NCI-H2227 (cell line): ENCODE data around the gene DMRTC1B.
"Not testable (repeated sequence)": the region's sequence is repeated elsewhere in the genome, so short reads cannot be mapped to it uniquely, and the experiment has no call there.

Experiments
- DNase-seq: peaks from one replicate; lab custom pipeline; 2025; ENCODE audit not compliant: unreplicated experiment; lab: John Stamatoyannopoulos, UW

DMRTC1B gene, protein sequence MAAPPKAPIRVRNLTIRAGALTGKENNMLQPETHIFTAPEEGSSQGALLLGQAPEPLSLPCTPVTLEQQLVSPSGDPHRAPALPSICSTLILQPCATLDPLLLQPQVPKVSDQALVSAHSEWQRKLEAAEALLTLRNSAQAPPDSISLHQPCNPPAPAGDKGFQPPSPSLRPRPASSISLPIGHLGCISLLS

DNA sequence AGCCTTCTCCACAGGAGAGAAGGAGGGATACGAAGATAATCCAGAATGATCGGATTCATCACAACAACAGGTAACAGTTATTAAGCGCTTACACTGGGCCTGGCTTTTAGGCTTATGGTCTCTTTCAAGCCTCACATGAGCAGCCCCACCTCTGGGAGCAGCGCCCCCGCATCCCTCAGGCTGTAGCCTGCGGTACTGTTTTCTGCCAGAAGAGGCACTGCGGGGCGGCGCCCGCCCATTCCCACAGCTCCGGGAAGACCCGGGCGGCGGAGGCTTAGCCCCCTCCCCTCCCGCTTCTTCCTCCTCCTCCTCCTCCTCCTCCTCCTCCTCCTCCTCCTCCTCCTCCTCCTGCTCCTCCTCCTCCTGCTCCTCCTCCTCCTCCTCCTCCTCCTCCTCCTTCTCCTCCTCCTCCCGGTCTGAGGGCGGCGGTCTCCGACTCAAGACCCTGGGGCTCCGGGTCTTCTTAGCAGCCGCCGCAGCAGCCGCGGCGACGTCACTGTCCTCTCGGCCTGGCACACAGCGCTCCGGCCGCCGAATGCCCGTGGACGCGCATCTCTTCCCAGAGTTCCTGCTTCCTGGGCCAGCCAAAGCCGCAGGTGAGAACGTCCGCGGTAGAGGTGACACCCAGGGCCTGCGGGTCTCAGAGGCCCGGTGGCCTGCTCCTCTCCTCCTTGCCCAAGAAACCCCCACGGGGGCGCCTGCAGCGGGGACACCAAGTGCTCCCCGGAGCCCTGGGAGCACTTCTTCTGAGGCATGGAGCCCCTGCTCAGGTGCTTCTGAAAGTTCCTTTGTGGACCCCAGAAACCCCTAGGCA lies at the start of gene DMRTC1B:
DMRTC1B (plus strand) TSS at position 238 of the 814 bp plus-strand sequence. CDS start 68,246 bp downstream, outside the sequence.
- DNase-seq = not testable (repeated sequence)

DNA sequence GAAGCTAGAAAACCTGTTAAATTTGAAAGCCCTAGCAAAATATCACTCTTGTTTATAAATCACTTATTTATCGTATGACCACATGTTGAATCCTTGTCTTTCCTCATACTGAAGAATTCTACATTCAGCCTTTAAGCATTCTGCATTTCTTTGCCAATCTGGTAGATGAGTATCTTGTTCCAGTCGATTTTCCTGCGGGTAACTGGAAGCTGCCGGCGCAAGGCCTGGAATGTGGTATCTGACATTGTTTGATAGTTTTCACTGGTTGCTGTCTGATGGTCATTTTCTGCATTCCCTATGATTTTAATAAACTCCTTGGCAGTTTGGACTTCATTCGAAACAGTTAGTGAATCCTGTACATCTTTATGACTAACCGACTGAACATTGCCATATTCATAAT lies 48.8 kb upstream of the DMRTC1B start:
- no peak for DNase-seq

DNA sequence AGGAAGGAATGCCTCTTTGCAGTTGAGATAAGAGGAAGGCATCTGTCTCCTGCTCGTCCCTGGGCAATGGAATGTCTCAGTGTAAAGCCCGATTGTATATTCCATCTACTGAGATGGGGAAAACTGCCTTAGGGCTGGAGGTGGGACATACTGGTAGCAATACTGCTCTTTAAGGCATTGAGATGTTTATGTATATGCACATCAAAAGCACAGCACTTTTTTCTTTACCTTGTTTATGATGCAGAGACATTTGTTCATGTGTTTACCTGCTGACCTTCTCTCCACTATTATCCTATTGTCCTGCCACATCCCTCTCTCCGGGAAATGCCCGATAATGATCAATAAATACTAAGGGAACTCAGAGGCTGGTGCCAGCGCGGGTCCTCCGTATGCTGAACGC lies 43.1 kb upstream of the DMRTC1B start:
- DNase-seq = not testable (repeated sequence)

DNA sequence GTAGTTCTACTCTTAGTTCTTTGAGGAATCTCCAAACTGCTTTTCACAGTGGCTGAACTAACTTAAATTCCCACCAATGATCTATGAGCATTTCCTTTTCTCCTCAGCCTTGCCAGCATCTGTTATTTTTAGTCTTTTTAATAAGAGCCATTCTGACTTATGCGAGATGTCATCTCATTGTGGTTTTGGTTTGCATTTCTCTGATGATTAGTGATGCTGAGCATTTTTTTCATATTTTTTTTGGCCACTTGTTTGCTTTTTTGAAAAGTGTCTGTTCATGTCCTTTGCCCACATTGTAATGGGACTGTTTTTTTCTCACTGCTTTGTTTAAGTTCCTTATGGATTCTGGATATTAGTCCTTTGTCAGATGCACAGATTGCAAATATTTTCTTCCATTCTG lies 41.1 kb upstream of the DMRTC1B start:
- DNase-seq = no peak

DNA sequence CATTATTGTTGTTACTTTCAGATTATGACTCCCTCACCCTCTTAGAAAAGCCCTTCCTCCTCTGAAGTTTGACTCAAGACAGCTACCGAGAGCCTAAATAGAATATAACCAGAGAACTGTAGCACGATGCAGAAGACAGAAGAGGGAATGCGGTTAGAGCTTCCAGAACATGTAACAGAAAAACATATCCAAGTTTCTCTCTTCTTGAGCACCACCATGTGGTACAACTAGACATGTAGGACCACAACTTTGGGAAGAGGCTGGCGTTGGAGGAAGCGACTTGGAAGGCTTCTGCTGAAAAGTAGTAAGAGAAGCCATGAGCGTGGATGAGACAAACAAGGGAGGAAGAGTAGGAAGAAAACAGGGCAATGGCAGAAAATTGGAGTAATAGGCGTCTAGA lies 31.1 kb upstream of the DMRTC1B start:
- not testable (repeated sequence) for DNase-seq

DNA sequence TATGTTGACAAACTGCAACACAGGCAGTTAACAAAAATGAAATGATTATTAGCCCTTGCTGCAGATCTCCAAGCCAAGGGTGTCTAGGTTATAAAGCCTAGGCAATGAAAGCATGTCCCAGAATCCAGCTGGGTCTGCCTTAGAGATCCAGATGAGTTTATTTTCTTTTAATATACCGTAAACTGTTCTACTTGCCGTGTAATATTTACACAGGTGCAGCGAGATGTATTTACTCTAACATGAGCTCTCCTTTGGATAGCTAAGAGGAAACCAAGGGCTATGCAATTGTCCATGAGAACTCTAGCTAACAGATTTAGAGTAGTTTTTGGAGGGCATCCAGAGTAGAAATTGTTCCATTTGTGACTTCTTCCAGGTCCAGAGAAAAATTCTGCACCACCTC lies 28.1 kb upstream of the DMRTC1B start:
- not testable (repeated sequence) for DNase-seq

DNA sequence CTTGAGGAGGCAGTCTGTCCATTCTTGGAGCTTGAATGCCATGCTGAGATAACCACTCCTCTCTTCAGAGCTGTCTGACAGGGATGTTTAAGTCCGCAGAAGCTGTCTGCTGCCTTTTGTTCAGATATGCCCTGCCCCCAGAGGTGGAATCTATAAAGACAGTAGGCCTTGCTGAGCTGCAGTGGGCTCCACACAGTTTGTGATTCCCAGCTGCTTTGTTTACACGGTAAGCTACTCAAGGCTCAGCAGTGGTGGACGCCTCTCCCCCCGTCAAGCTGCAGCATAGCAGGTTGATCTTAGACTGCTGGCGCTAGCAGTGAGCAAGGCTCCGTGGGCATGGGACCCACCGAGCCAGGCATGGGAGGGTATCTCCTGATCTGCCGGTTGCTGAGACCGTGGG lies 16.2 kb upstream of the DMRTC1B start:
- not testable (repeated sequence) for DNase-seq

DNA sequence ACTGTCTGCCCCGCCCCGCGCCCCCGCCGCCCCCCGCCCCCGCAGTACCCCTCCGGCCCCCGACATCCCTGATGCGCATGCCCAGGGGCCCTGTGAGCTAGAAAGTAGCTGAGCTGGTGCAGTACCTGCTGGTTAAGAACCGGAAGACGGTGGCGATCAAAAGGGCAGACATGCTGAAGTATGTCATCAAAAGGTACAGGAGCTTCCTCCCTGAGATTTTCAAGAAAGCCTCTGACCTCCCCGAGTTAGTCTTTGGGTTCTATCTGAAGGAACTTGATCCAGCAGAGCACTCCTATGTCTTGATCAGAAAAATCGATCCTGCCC lies 739 bp downstream of the DMRTC1B start:
- not testable (repeated sequence) for DNase-seq

DNA sequence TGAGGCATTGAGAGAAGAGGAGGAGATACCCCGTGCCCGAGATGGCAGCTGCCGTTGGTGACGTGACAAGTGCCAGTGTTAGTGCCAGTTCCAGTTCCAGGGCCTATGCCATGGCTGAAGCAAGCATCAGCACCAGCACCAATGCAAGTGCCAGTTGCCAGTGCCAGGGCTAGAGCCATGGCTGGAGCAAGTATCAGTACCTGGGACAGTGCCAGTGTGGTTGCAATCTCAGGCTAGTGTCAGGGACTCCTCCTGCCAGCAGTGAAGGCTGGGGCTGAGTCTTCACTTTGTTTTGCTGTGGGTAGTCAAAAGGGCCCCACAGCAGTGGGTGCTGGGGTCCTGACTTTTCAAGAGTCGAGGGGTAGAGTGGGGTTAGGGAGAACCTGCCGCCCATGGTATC lies 1.5 kb downstream of the DMRTC1B start:
- not testable (repeated sequence) for DNase-seq

DNA sequence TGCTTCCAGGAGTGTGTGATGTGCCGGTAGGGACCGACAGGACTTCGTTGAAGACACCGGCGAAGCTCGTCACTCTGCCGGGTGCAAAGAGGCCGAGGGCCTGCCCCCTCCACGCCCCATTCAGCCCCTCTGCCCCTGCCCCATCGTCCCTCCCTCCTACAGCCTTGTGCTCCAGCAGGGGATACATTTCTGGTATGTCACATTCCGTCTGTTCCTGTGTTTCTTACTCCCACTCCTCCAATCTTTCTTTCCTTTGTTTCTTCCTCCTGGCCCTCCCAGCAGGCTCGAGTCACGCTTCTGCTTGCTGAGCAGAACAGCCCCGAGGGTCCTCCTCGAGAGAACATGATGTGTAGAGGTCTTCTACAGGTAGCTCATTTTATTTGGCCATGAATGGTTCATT lies 5.9 kb downstream of the DMRTC1B start, which contains the start of gene FAM236B:
FAM236B (minus strand) TSS at position 101 of the 400 bp plus-strand sequence; CDS start at position 1, 100 bp downstream.
- not testable (repeated sequence) for DNase-seq

DNA sequence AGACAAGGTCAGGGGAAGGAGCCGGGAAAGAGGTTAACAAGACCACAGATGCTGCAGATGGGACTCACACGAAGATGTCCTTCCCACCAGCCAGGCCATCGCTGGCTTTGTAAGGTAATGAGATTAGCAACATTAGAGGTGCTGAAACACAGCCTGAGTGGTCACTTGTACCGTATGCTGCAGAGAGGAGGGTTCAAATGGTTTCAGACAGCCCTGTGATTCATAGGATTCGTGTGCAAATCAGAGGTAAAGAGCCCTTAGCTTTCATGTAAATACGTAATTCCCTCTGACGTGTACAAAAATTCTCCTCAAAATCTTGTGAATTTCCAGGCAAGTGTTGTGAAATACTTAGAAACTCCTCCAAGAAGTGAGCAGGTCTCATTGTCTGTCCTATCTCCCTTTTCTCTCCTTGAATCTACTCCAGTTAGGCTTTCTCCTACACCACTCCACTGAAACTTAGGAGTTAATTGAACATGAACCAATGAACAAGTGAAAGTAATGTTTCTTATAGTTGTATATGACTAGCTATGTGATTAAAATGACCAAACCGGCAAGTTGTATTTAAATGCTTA lies 6.8 kb downstream of the DMRTC1B start:
- DNase-seq = not testable (repeated sequence)

DNA sequence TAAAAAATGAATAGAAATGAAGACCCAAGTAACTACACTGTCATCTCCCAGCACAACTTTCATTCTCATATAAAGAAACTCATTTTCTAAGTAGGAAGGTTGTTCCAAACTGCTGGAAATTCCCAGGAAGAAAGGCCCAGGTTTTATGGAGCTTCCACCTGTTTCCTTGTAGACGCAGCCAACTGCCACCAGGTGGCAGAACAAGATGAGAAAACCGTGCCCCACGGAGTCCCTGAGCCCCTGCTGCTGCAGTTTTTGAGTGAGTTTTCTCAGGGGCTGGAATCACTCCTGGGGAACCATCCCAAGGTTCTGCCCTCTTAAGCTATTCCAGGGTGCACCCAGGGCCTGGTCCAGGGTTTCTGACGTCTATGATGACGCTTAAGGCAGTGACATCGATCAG lies 7.3 kb downstream of the DMRTC1B start:
- DNase-seq = not testable (repeated sequence)

DNA sequence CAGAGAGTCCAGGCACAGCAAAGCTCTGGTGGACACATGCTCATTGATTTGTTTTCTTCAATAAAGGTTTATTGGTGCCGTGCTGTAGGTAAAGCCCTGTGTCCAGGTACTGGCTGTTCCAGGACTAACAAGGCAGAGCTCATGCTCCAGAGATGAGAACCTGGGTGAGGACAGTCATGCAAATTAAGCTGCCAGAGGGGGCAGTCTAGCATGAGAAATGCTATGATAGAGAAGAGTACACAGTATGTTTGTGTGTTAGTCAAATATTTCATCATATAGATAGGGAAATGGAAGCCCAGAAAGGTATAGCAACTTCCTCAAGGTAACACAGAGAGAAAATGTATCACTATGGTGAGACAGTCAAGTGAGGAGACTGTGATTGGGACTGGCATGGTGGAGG lies 11.5 kb downstream of the DMRTC1B start:
- DNase-seq = not testable (repeated sequence)

DNA sequence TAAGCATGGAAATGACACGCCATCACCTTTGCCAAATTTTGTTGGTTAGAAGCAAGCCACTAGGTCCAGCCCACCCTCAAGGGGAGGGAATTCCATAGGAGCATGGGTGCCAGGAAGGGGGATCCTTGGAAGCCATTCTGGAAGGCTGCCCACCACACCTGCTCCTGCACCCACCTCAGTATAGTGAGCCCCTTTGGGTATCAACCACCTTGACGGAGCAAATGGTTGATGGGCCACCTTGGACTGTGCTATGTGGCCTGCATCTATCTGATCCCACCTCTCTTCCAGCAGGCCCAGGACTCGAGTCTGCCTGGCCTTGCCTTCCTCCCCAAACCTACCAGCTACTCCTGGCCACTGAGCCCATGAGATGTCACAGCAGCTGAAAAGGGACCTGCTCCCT lies 13.7 kb downstream of the DMRTC1B start:
- not testable (repeated sequence) for DNase-seq

DNA sequence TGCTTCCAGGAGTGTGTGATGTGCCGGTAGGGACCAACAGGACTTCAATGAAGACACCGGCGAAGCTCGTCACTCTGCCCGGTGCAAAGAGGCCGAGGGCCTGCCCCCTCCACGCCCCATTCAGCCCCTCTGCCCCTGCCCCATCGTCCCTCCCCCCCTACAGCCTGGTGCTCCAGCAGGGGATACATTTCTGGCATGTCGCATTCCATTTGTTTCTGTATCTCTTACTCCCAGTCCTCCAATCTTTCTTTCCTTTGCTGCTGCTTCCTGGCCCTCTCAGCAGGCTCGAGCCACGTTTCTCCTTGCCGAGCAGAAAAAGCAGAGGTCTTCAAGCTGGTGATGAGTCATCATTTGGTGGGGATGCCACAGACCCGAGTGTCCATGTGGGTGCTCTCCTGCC lies 31.4 kb downstream of the DMRTC1B start, which contains the start of gene FAM236D:
FAM236D (minus strand) TSS at position 101 of the 400 bp plus-strand sequence; CDS start at position 1, 100 bp downstream.
- not testable (repeated sequence) for DNase-seq

DNA sequence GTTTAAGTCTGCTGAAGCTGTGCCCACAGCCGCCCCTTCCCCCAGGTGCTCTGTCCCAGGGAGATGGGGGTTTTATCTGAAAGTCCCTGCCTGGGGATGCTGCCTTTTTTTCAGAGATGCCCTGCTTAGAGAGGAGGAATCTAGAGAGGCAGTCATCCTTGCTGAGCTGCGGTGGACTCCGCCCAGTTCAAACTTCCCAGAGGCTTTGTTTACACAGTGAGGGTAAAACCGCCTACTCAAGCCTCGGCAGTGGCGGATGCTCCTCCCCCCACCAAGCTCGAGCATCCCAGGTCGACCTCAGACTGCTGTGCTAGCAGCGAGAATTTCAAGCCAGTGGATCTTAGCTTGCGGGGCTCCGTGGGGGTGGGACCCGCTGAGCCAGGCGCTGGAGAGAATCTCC lies 54.0 kb downstream of the DMRTC1B start:
- not testable (repeated sequence) for DNase-seq

DNA sequence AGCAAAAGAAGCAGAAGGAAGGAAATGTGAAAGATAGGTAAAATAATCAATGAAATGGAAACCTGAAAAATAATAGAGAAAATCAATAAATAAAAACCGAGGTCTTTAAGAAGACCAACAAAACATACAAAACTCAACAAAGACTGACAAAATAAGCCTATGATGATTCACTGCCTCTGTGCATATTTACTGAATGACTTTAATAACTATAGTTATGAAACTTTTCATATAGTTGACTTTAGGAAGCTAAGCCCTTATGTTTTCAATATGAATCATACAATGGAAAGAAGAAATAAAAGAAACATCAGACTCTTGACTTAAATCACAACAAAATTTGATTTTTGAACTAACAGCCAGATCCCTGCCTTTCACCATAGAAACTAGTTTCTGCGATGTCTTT lies 60.8 kb downstream of the DMRTC1B start:
- DNase-seq = not testable (repeated sequence)

DNA sequence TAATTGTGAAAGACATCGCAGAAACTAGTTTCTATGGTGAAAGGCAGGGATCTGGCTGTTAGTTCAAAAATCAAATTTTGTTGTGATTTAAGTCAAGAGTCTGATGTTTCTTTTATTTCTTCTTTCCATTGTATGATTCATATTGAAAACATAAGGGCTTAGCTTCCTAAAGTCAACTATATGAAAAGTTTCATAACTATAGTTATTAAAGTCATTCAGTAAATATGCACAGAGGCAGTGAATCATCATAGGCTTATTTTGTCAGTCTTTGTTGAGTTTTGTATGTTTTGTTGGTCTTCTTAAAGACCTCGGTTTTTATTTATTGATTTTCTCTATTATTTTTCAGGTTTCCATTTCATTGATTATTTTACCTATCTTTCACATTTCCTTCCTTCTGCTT lies 106.2 kb downstream of the DMRTC1B start:
- not testable (repeated sequence) for DNase-seq

DNA sequence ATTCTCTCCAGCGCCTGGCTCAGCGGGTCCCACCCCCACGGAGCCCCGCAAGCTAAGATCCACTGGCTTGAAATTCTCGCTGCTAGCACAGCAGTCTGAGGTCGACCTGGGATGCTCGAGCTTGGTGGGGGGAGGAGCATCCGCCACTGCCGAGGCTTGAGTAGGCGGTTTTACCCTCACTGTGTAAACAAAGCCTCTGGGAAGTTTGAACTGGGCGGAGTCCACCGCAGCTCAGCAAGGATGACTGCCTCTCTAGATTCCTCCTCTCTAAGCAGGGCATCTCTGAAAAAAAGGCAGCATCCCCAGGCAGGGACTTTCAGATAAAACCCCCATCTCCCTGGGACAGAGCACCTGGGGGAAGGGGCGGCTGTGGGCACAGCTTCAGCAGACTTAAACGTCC lies 113.0 kb downstream of the DMRTC1B start:
- not testable (repeated sequence) for DNase-seq
